GM12891 (cell line): ENCODE results near the gene CYP4V2.

Source experiments
- DNase-seq: peaks from one replicate; pipeline ENCODE4 v3.0.0; 2011; ENCODE audit warnings: low spot score; ENCODE audit not compliant: insufficient read length
- FAIRE-seq: peaks from 2 replicates; lab custom pipeline; 2011; peaks lifted over from hg19 to GRCh38; lab: Jason Lieb, UNC
- PAX5 ChIP-seq: IDR thresholded peaks from 2 replicates; pipeline ENCODE4 v1.6.1; 2011; ENCODE audit warnings: low read length, moderate library complexity, mild to moderate bottlenecking; ENCODE audit not compliant: insufficient read depth, severe bottlenecking
- POLR2A ChIP-seq: IDR thresholded peaks from 2 replicates; pipeline ENCODE4 v1.6.1; 2011; ENCODE audit warnings: low read depth, low read length, control low read depth
- POLR2AphosphoS5 ChIP-seq: IDR thresholded peaks from 2 replicates; pipeline ENCODE4 v1.6.1; 2011; ENCODE audit warnings: low read depth, low read length, control low read depth
- POU2F2 ChIP-seq: IDR thresholded peaks from 2 replicates; pipeline ENCODE4 v1.6.1; 2011; ENCODE audit warnings: low read depth, mild to moderate bottlenecking, control low read depth, low read length, moderate library complexity
- SPI1 ChIP-seq: IDR thresholded peaks from 2 replicates; pipeline ENCODE4 v1.6.1; 2011; ENCODE audit warnings: low read depth, low read length, control low read depth
- TAF1 ChIP-seq: IDR thresholded peaks from 2 replicates; pipeline ENCODE4 v1.6.1; 2011; ENCODE audit warnings: low read depth, low read length, control low read depth

CYP4V2 gene

GRCh38 chr4:186172546-186172945 lies 18.8 kb upstream of the CYP4V2 start:
- TF ChIP-seq SPI1 (no peak), POLR2AphosphoS5 (no peak), TAF1 (no peak)
- no peak for DNase-seq
- no peak for FAIRE-seq

- TF ChIP-seq PAX5 (no peak), POLR2A (no peak), TAF1 (no peak)
- DNase-seq (no peak), FAIRE-seq (no peak)
These were observed 3.3 kb upstream of the CYP4V2 start for GRCh38 chr4:186188107-186188506.

- TF ChIP-seq POLR2AphosphoS5: no peak
- no peak for TF ChIP-seq POU2F2
- no peak for TF ChIP-seq SPI1
- TF ChIP-seq POLR2A: no peak
- TF ChIP-seq PAX5: no peak
- TF ChIP-seq TAF1: no peak
- DNase-seq (no peak), FAIRE-seq (peak; percentile 16)
These were observed 1.7 kb upstream of the CYP4V2 start for GRCh38 chr4:186189656-186190055.

GRCh38 chr4:186190581-186191199 lies 677 bp upstream of the CYP4V2 start:
- FAIRE-seq: no peak
- DNase-seq: peak; percentile 39
- TF ChIP-seq POLR2A (no peak), POLR2AphosphoS5 (no peak), POU2F2 (no peak), PAX5 (no peak), SPI1 (no peak), TAF1 (no peak)

- FAIRE-seq (no peak), DNase-seq (no peak)
- TF ChIP-seq TAF1 (no peak), POLR2AphosphoS5 (no peak), POU2F2 (no peak), SPI1 (no peak), PAX5 (no peak), POLR2A (no peak)
These were observed 772 bp downstream of the CYP4V2 start for GRCh38 chr4:186192066-186192612.

GRCh38 chr4:186193851-186194250 lies 2.5 kb downstream of the CYP4V2 start:
- FAIRE-seq (no peak), DNase-seq (no peak)
- TF ChIP-seq SPI1: no peak
- TF ChIP-seq POU2F2: no peak
- TF ChIP-seq POLR2AphosphoS5: no peak
- TF ChIP-seq TAF1: no peak
- TF ChIP-seq POLR2A: no peak
- no peak for TF ChIP-seq PAX5

GRCh38 chr4:186196063-186196462 lies 4.7 kb downstream of the CYP4V2 start:
- DNase-seq (no peak), FAIRE-seq (peak; percentile 26)
- TF ChIP-seq TAF1: no peak
- TF ChIP-seq SPI1: no peak
- TF ChIP-seq POLR2A: no peak
- TF ChIP-seq POLR2AphosphoS5: no peak
- no peak for TF ChIP-seq POU2F2
- no peak for TF ChIP-seq PAX5

GRCh38 chr4:186200516-186200915 lies 9.1 kb downstream of the CYP4V2 start:
- FAIRE-seq: no peak
- TF ChIP-seq TAF1 (no peak), SPI1 (no peak), PAX5 (no peak), POU2F2 (no peak), POLR2AphosphoS5 (no peak), POLR2A (no peak)
- no peak for DNase-seq

GRCh38 chr4:186201010-186201409 lies 9.6 kb downstream of the CYP4V2 start:
- DNase-seq (no peak), FAIRE-seq (no peak)
- TF ChIP-seq POLR2A (no peak), SPI1 (no peak), TAF1 (no peak), PAX5 (no peak), POU2F2 (no peak), POLR2AphosphoS5 (no peak)

- DNase-seq: peak; percentile 45
- no peak for FAIRE-seq
- 0 out of 2 replicates have a peak, but pooled peaks have one; percentile 0 for TF ChIP-seq SPI1
- TF ChIP-seq TAF1: no peak
These were observed 10.3 kb downstream of the CYP4V2 start for GRCh38 chr4:186201535-186202230.

GRCh38 chr4:186202490-186203140 lies 11.2 kb downstream of the CYP4V2 start:
- DNase-seq (no peak), FAIRE-seq (peak; percentile 95)
- TF ChIP-seq POLR2AphosphoS5: no peak
- no peak for TF ChIP-seq TAF1
- TF ChIP-seq PAX5: no peak
